GM10248 (cell line): Measurements from ENCODE around the gene UBE2F.

Experiments used
- CTCF ChIA-PET: fragments of 300-600 bp; sonication (Branson Sonifier 250); formaldehyde crosslinking; extraction: SDS; loops from one replicate; lab custom pipeline; 2021; ENCODE audit warnings: antibody characterized with exemption; lab: Yijun Ruan, JAX
- POLR2A ChIA-PET: fragments of 350-650 bp; sonication (Branson Sonifier 250); formaldehyde crosslinking; extraction: SDS; loops from one replicate; lab custom pipeline; 2020; ENCODE audit warnings: antibody characterized with exemption; lab: Yijun Ruan, JAX
- DNase-seq: peaks from one replicate; pipeline ENCODE4 v3.0.0; 2012; ENCODE audit errors: extremely low spot score
- TF ChIP-seq, protein P1 (sequence below): IDR thresholded peaks from 2 replicates; pipeline ENCODE4 v1.5.1; 2012; ENCODE audit warnings: mild to moderate bottlenecking, low read depth; ENCODE audit errors: extremely low read depth, missing control alignments, control extremely low read depth

The UBE2F gene

DNA sequence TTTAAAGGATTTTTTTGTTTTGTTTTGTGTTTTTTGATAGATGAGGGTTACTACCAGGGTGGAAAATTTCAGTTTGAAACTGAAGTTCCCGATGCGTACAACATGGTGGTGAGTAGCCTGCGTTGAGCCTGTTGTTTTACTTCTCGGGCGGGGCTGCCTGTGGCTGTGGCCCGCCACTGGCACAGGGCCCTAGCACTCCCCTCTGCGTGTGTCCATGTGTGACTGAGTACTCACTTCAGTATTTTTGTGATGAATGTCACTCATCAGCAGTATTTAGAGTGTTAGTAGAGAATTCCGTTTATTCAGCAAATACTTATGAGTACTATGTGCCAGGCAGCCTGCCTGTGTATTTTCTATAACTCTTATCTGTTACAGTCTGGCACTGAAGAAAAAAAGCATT lies 49.7 kb downstream of the UBE2F start:
- POLR2A ChIA-PET, result no interaction called here
- no peak for DNase-seq
- TF ChIP-seq, protein P1, sequence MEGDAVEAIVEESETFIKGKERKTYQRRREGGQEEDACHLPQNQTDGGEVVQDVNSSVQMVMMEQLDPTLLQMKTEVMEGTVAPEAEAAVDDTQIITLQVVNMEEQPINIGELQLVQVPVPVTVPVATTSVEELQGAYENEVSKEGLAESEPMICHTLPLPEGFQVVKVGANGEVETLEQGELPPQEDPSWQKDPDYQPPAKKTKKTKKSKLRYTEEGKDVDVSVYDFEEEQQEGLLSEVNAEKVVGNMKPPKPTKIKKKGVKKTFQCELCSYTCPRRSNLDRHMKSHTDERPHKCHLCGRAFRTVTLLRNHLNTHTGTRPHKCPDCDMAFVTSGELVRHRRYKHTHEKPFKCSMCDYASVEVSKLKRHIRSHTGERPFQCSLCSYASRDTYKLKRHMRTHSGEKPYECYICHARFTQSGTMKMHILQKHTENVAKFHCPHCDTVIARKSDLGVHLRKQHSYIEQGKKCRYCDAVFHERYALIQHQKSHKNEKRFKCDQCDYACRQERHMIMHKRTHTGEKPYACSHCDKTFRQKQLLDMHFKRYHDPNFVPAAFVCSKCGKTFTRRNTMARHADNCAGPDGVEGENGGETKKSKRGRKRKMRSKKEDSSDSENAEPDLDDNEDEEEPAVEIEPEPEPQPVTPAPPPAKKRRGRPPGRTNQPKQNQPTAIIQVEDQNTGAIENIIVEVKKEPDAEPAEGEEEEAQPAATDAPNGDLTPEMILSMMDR, result no peak
- CTCF ChIA-PET, result no interaction called here

DNA sequence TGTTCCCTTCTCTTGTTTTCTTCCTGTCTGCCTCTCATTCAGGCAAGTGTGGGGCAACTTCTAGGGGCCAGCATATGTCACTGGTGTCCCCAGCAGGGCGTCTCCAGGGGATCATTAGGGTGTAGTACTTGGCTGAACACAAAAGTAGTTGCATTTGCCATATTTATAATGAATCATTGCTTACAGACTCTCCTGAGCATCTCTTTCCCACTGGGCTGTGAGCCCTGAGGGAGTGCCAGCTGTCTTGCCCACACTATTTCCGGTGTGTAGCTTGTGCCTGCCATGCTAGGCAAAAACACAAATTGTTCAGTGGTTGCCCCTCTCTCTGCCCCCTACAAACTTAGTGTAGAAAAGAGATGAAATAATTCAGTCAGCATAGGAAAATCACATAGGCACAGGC lies 53.1 kb downstream of the UBE2F start:
- POLR2A ChIA-PET, result no interaction called here
- CTCF ChIA-PET, result no interaction called here
- TF ChIP-seq, protein P1, result no peak
- DNase-seq, result no peak

DNA sequence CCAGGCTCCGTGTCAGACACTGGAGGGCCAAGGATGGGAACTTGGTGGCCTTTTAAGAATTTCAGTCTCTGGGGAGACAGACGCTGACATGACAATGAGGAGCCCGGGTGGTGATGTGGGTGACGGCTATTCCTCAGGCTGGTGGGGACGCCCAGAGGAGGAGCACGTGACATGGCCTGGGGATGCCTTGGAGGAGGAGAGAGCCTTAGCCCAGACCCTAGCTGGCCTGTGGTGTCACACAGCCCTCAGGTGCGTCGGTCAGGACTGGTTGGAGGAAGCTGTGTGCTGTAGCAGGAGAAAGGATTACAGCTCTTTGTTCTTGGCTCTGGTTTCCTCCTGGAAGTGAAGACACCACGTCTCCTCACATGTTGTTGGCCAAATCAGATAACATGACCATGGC lies 54.0 kb downstream of the UBE2F start:
- ChIA-PET POLR2A (no interaction called here), CTCF (no interaction called here)
- TF ChIP-seq, protein P1, result no peak
- DNase-seq, result no peak

DNA sequence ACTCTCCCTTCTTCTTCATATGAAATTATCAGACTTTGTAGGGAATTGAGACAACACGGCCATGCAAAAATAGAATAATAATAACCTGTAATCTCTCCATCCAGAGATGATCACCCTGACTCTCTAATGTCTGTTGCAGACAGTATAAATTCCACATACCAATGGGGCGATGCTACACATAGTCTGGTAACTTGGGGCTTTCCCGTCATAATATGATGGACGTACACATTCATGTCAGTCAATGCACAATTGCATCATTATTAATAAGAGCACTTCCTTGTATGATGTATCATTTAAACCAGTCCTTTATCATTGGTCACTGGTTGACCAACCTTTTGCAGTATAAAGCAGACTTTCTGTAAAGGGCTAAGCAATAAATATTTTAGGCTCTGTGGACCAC lies 54.5 kb downstream of the UBE2F start:
- ChIA-PET CTCF (no interaction called here), POLR2A (no interaction called here)
- TF ChIP-seq, protein P1, result no peak
- no peak for DNase-seq

DNA sequence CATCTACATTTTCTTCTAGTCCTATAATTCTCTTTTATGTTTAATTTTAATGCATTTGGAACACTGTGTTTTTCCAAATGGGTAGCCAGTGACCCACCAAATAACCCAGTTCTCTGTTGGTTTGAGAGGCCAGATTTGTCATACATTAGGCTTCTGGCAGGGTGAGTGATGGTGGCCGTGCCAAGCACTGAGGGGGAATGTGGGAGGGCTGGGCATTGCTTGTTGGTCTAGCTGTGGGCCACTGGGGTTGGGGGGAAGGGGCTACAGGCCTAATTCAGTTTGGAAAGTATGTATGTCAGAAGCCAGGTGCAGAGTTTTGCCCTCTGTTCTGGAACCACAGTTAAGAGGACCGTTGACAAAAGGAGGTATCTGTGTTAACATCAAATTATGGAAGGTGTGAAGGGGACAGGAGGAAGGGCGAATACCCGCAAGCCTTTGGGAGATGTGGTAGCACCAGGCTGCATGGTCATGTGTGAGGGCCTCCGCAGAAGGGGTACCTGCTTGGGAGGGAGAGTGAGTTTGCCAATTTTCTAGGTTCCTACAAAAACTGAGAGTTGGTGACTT lies 55.9 kb downstream of the UBE2F start:
- CTCF ChIA-PET, result interaction anchor here (0.7 kb wide), 1 partner anchor 24 kb away, joined by 3 read pairs; no protein-coding TSS in a partner anchor
- POLR2A ChIA-PET, result no interaction called here
- TF ChIP-seq, protein P1, result no peak
- DNase-seq, result no peak

DNA sequence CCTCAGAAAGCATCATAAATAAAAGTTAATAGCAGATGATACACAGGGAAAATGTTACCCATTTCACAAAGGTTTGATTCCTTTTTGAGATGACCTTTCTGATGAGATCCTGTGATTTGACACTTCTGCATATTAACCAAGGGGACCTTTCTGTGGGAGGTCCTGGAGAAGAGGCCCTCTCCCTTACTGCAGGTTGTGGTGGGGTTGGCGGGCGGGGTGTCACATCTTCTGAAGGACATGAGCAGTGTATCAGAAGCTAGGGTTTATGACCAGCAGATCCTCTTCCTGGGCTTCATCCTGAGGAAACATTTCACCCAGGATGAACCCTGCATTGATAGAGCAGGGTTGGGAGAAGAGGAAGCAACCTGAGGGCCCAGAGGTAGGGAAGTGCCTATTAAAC lies 56.8 kb downstream of the UBE2F start:
- CTCF ChIA-PET, result no interaction called here

More for the DNA sequence above, 56.8 kb downstream of the UBE2F start:
- POLR2A ChIA-PET, result no interaction called here
- DNase-seq, result no peak
- TF ChIP-seq, protein P1, result no peak
